Endothelial cell of umbilical vein (primary cell): ENCODE measurements around the gene F8.

Experiments
- CTCF ChIP-seq, 2 donors: IDR thresholded peaks; 1 replicate in 1 of 2; 2 replicates in 1 of 2; pipeline ENCODE4 v1.5.1; 2011; ENCODE audit warnings: low read length in 2 of 2, mild to moderate bottlenecking in 2 of 2, moderate library complexity in 2 of 2, control low read depth in 1 of 2, inconsistent platforms in 1 of 2, low read depth in 1 of 2; ENCODE audit not compliant: insufficient read depth in 1 of 2; ENCODE audit errors: extremely low read depth in 1 of 2
- EZH2 ChIP-seq: IDR thresholded peaks from 2 replicates; pipeline ENCODE4 v1.6.1; 2012; ENCODE audit warnings: borderline replicate concordance, low read depth, mild to moderate bottlenecking, moderate library complexity, low read length, inconsistent platforms; ENCODE audit not compliant: severe bottlenecking
- GATA2 ChIP-seq: IDR thresholded peaks from 2 replicates; pipeline ENCODE4 v1.7.0; 2011; ENCODE audit warnings: low read depth, mild to moderate bottlenecking, moderate library complexity, mixed read lengths, low read length; ENCODE audit not compliant: insufficient read length, insufficient read depth
- MAX ChIP-seq: IDR thresholded peaks from 2 replicates; pipeline ENCODE4 v1.6.1; 2011; ENCODE audit not compliant: insufficient read depth, insufficient read length
- POLR2A ChIP-seq: IDR thresholded peaks from 2 replicates; pipeline ENCODE4 v1.6.1; 2012; ENCODE audit warnings: low read depth, mild to moderate bottlenecking, control low read depth, low read length

GRCh38 chrX:154968353-154968752 is 54.2 kb downstream of the F8 start:
- TF ChIP-seq EZH2 (no peak), GATA2 (no peak), POLR2A (no peak), CTCF (IDR thresholded peaks at IDR 0.05; ENCODE audit: extremely low read depth in 1 of 2, insufficient read depth in 1 of 2, low read depth in 1 of 2, low read length in 2 of 2) (no peak), MAX (no peak)
